Measurements from ENCODE around the gene LPAR3. TPM values are rescaled to one million over a fixed set of nuclear protein-coding genes. Genes with fewer than 3 reads are reported as not detected.
A peak's percentile ranks its signal among the peaks of the same experiment; 100 is the strongest.
"Not testable (repeated sequence)": the region's sequence is repeated elsewhere in the genome, so short reads cannot be mapped to it uniquely, and the experiment has no call there.

LPAR3 gene
- total RNA-seq, 1 donor from 2014 or later: 4.4 TPM

- DNase-seq: not testable (repeated sequence)
Measured at GRCh38 chr1:84902727-84903126, 9.7 kb upstream of the LPAR3 start.

GRCh38 chr1:84899969-84900368 lies 7.0 kb upstream of the LPAR3 start:
- no peak for DNase-seq

GRCh38 chr1:84896279-84896678 lies 3.3 kb upstream of the LPAR3 start:
- DNase-seq: no peak

- no peak for DNase-seq
Measured at GRCh38 chr1:84890566-84890965, 2.4 kb downstream of the LPAR3 start.

- DNase-seq: no peak
Measured at GRCh38 chr1:84889437-84889836, 3.6 kb downstream of the LPAR3 start.

GRCh38 chr1:84888753-84889152 lies 4.3 kb downstream of the LPAR3 start:
- no peak for DNase-seq

GRCh38 chr1:84887261-84887934 lies 5.6 kb downstream of the LPAR3 start:
- no peak for DNase-seq

GRCh38 chr1:84885469-84885868 lies 7.5 kb downstream of the LPAR3 start:
- DNase-seq: no peak

GRCh38 chr1:84884671-84885389 lies 8.2 kb downstream of the LPAR3 start:
- DNase-seq: no peak

GRCh38 chr1:84883286-84883685 lies 9.7 kb downstream of the LPAR3 start:
- no peak for DNase-seq

GRCh38 chr1:84877592-84877991 lies 15.4 kb downstream of the LPAR3 start:
- no peak for DNase-seq

GRCh38 chr1:84876353-84876752 lies 16.7 kb downstream of the LPAR3 start:
- no peak for DNase-seq

- DNase-seq: no peak
Measured at GRCh38 chr1:84873366-84873765, 19.6 kb downstream of the LPAR3 start.

- DNase-seq: no peak
Measured at GRCh38 chr1:84872696-84873355, 20.2 kb downstream of the LPAR3 start.

GRCh38 chr1:84871181-84871580 lies 21.8 kb downstream of the LPAR3 start:
- DNase-seq: peak; percentile 8

GRCh38 chr1:84870591-84870990 lies 22.4 kb downstream of the LPAR3 start:
- DNase-seq: no peak

- DNase-seq: no peak
Measured at GRCh38 chr1:84869720-84870119, 23.3 kb downstream of the LPAR3 start.

- DNase-seq: no peak
Measured at GRCh38 chr1:84862810-84863251, 30.2 kb downstream of the LPAR3 start.

GRCh38 chr1:84861988-84862644 lies 30.9 kb downstream of the LPAR3 start:
- no peak for DNase-seq

- DNase-seq: no peak
Measured at GRCh38 chr1:84861516-84861915, 31.5 kb downstream of the LPAR3 start.

- no peak for DNase-seq
Measured at GRCh38 chr1:84859866-84860265, 33.1 kb downstream of the LPAR3 start.

GRCh38 chr1:84857906-84858305 lies 35.1 kb downstream of the LPAR3 start:
- DNase-seq: no peak

- DNase-seq: no peak
Measured at GRCh38 chr1:84856726-84857270, 36.2 kb downstream of the LPAR3 start.

Data from skin of body (tissue), 2 donors.